GM19035 (cell line): ENCODE results near the gene HSPA1A.
"Not testable (repeated sequence)": the region's sequence is repeated elsewhere in the genome, so short reads cannot be mapped to it uniquely, and the experiment has no call there.

Experiments used
- ATAC-seq: cut with Tn5 transposase; IDR thresholded peaks from one replicate; pipeline ENCODE4 v1.9.1; 2021; ENCODE audit not compliant: unreplicated experiment

Gene HSPA1A

GRCh38 chr6:31834367-31835250 is 19.3 kb downstream of the HSPA1A start:
- ATAC-seq = no peak

- no peak for ATAC-seq
These were observed 20.7 kb downstream of the HSPA1A start for GRCh38 chr6:31836047-31836473.

GRCh38 chr6:31836474-31837368 is 21.4 kb downstream of the HSPA1A start:
- ATAC-seq = no peak

- no peak for ATAC-seq
These were observed 22.2 kb downstream of the HSPA1A start for GRCh38 chr6:31837369-31838113.

- not testable (repeated sequence) for ATAC-seq
These were observed 22.8 kb downstream of the HSPA1A start for GRCh38 chr6:31838114-31838553.

GRCh38 chr6:31838968-31839367 is 23.6 kb downstream of the HSPA1A start:
- no peak for ATAC-seq

- not testable (repeated sequence) for ATAC-seq
These were observed 24.4 kb downstream of the HSPA1A start for GRCh38 chr6:31839779-31840126.

- ATAC-seq = no peak
These were observed 26.7 kb downstream of the HSPA1A start for GRCh38 chr6:31842053-31842452.

GRCh38 chr6:31844507-31844906 is 29.2 kb downstream of the HSPA1A start:
- ATAC-seq = no peak

- ATAC-seq = no peak
These were observed 32.1 kb downstream of the HSPA1A start for GRCh38 chr6:31847276-31847978.

- ATAC-seq = no peak
These were observed 35.6 kb downstream of the HSPA1A start for GRCh38 chr6:31850765-31851484.

GRCh38 chr6:31851485-31851832 is 36.1 kb downstream of the HSPA1A start:
- no peak for ATAC-seq

- ATAC-seq = not testable (repeated sequence)
These were observed 36.8 kb downstream of the HSPA1A start for GRCh38 chr6:31851980-31852718.

GRCh38 chr6:31857774-31858173 is 42.4 kb downstream of the HSPA1A start:
- ATAC-seq = not testable (repeated sequence)

GRCh38 chr6:31858707-31859106 is 43.4 kb downstream of the HSPA1A start:
- no peak for ATAC-seq

- no peak for ATAC-seq
These were observed 44.6 kb downstream of the HSPA1A start for GRCh38 chr6:31859923-31860322.

GRCh38 chr6:31860349-31860748 is 45.0 kb downstream of the HSPA1A start:
- ATAC-seq = no peak

GRCh38 chr6:31861150-31861549 is 45.8 kb downstream of the HSPA1A start:
- ATAC-seq = no peak

- no peak for ATAC-seq
These were observed 46.6 kb downstream of the HSPA1A start for GRCh38 chr6:31861919-31862343.
